AG09319 (cell line): ENCODE data around the gene MTX2.
"Not testable (repeated sequence)": the region's sequence is repeated elsewhere in the genome, so short reads cannot be mapped to it uniquely, and the experiment has no call there.

Source experiments
- DNase-seq: peaks from one replicate; pipeline ENCODE4 v3.0.0-alpha.2; 2010; ENCODE audit warnings: low read depth; ENCODE audit errors: extremely low read depth
- TF ChIP-seq, protein P1 (sequence below): IDR thresholded peaks from 2 replicates; pipeline ENCODE4 v1.5.1; 2011; ENCODE audit warnings: low read depth, mild to moderate bottlenecking, inconsistent platforms, low read length, moderate library complexity

MTX2 gene

GRCh38 chr2:176297737-176298136 lies 28.5 kb downstream of the MTX2 start:
- DNase-seq = no peak
- TF ChIP-seq, protein P1, sequence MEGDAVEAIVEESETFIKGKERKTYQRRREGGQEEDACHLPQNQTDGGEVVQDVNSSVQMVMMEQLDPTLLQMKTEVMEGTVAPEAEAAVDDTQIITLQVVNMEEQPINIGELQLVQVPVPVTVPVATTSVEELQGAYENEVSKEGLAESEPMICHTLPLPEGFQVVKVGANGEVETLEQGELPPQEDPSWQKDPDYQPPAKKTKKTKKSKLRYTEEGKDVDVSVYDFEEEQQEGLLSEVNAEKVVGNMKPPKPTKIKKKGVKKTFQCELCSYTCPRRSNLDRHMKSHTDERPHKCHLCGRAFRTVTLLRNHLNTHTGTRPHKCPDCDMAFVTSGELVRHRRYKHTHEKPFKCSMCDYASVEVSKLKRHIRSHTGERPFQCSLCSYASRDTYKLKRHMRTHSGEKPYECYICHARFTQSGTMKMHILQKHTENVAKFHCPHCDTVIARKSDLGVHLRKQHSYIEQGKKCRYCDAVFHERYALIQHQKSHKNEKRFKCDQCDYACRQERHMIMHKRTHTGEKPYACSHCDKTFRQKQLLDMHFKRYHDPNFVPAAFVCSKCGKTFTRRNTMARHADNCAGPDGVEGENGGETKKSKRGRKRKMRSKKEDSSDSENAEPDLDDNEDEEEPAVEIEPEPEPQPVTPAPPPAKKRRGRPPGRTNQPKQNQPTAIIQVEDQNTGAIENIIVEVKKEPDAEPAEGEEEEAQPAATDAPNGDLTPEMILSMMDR = no peak

DNA sequence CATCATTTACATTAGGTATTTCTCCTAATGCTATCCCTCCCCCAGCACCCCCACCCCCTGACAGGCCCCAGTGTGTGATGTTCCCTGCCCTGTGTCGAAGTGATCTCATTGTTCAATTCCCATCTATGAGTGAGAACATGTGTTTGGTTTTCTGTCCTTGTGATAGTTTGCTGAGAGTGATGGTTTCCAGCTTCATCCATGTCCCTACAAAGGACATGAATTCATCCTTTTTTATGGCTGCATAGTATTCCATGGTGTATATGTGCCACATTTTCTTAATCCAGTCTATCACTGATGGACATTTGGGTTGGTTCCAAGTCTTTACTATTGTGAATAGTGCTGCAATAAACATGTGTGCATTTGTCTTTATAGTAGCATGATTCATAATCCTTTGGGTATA lies 36.8 kb downstream of the MTX2 start:
- not testable (repeated sequence) for DNase-seq

- DNase-seq = no peak
- TF ChIP-seq, protein P1 = no peak
Observed at GRCh38 chr2:176317199-176317598, 48.0 kb downstream of the MTX2 start.

- TF ChIP-seq, protein P1 = no peak
- DNase-seq = no peak
Observed at GRCh38 chr2:176317623-176318065, 48.4 kb downstream of the MTX2 start.

DNA sequence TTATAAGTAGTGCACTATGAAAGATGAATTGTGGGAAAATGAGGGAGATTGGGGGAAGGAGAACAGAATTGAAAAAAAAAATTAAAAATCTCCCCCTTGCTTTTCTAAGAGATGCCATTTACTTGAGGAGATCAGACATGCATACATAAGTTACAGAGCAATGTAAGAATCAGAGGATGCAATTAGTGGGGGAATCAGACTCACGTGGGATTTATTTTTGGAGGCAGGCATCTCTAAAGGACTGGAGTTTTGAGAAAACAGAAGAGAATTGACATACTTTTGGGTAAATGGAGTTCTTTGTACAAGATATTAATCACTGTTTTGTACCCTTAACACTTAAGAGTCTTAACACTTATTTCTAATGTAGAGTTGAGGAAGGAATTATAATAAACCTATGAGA lies 52.7 kb downstream of the MTX2 start:
- TF ChIP-seq, protein P1 = no peak
- no peak for DNase-seq

- TF ChIP-seq, protein P1 = no peak
- DNase-seq = no peak
Observed at GRCh38 chr2:176324862-176325261, 55.6 kb downstream of the MTX2 start.

GRCh38 chr2:176325732-176326131 lies 56.5 kb downstream of the MTX2 start:
- TF ChIP-seq, protein P1 = no peak
- no peak for DNase-seq

- no peak for DNase-seq
- TF ChIP-seq, protein P1 = no peak
Observed at GRCh38 chr2:176328149-176328548, 58.9 kb downstream of the MTX2 start.
